A549 treated with Mapracorat at 1 μM for 4 hours (cell line): ENCODE measurements around the gene SCART1. TPM values are rescaled to one million over a fixed set of nuclear protein-coding genes. Genes with fewer than 3 reads are reported as not detected.

Experiments
- total RNA-seq: library from RNA; stranded (reverse); fragments of 200-300 nt; extraction: Qiagen RNA extraction; gene quantifications from 5 replicates; pipeline ENCODE4 v1.2.3, GENCODE V29; 2022

The SCART1 gene
- total RNA-seq, result 0.07 to 0.24 TPM (median 0.16 TPM) in 5 replicates

DNA sequence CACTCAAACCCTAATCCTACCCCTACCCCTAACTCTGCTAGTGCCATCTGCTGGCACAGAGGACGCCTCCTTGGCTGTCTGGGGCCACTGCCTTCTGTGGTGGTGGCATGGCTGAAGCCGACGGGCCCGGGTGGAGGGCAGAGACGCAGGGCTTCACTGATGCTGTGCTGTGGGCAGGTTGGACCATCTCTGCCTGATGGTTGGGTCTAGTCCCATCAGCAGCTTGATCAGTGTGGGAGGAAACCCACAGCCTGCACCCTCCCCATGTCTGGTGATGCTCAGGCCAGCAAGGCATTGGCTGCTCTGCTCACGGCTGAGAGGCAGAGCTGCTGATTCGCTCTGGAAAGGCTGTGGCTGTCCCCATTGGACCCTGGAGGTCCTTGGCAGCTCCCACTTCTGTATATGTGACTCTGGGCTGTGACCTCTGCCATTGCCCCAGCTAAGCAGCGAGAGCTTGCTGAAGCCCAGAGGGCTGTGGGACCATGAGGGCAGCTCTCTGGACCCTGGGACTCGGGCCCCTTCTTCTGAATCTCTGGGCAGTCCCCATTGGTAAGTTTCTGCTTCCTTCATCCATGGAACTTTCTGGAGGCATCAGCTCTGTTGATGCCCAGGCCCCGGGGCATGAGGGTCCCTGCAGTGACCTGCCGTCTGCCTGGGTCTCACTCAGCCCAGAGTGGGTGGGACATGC, at the start of gene SCART1:
SCART1 (plus strand) TSS at position 430 of the 688 bp plus-strand sequence; CDS start at position 483, 53 bp downstream.

DNA sequence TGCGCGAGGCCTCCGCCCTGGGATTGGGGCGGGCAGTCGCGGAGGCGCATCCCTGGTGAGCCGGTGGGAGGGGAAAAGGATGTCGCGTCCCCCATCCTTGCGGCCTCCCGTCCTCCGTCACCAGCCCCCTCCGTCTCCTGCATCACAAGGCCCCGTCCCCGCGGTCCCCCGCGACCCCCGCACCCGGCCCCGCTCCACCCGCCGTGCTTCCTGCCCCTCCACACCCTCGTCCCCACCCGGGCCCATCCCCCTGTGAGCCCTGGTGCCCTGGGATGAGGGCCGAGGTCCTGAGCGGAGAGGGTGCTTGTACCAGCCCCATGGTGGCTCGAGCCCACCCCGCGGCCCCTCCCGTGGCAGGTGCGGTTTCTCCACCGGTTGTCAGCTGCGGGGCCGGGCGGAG, 29.1 kb upstream of the SCART1 start, which contains the start of gene SPRN:
SPRN (minus strand) TSS at position 25 of the 400 bp plus-strand sequence. CDS start 944 bp downstream, outside the sequence.

Other genes with a start within 250 kb of the SCART1 start
- not detected in 5 replicates for gene UTF1, start 223.7 kb upstream of the SCART1 start, total RNA-seq
- gene VENTX, start 216.1 kb upstream of the SCART1 start, total RNA-seq, result not detected in 5 replicates
- gene ADAM8, start 177.1 kb upstream of the SCART1 start, total RNA-seq, result 1.9 to 5.1 TPM (median 2.6 TPM) in 5 replicates
- 31.3 to 45.9 TPM (median 44.9 TPM) in 5 replicates for gene TUBGCP2, start 145.1 kb upstream of the SCART1 start, total RNA-seq
- 62.5 to 73.0 TPM (median 70.9 TPM) in 5 replicates for gene ZNF511, start 145.0 kb upstream of the SCART1 start, total RNA-seq
- gene CALY, start 117.0 kb upstream of the SCART1 start, total RNA-seq, result 0.33 to 1.6 TPM (median 0.74 TPM) in 5 replicates
- gene PRAP1, start 106.6 kb upstream of the SCART1 start, total RNA-seq, result 0.18 TPM in 1 of 5 replicates, not detected in the others
- gene FUOM, start 95.9 kb upstream of the SCART1 start, total RNA-seq, result 14.3 to 17.4 TPM (median 16.3 TPM) in 5 replicates
- 126 to 155 TPM (median 146 TPM) in 5 replicates for gene ECHS1, start 80.6 kb upstream of the SCART1 start, total RNA-seq
- gene PAOX, start 74.7 kb upstream of the SCART1 start, total RNA-seq, result 1.5 to 3.1 TPM (median 1.9 TPM) in 5 replicates
- gene MTG1, start 59.8 kb upstream of the SCART1 start, total RNA-seq, result 40.0 to 53.5 TPM (median 52.6 TPM) in 5 replicates
- gene SPRN, start 29.3 kb upstream of the SCART1 start, total RNA-seq, result 0.13 to 0.39 TPM (median 0.29 TPM) in 5 replicates
- gene CYP2E1, start 73.4 kb downstream of the SCART1 start, total RNA-seq, result 0.15 to 0.37 TPM (median 0.23 TPM) in 4 of 5 replicates, not detected in the other
- not detected in 5 replicates for gene SYCE1, start 111.6 kb downstream of the SCART1 start, total RNA-seq
- gene FRG2B, start 172.8 kb downstream of the SCART1 start, total RNA-seq, result 0.10 TPM in 2 of 5 replicates, not detected in the others